Activated naive CD4-positive, alpha-beta T cell treated with anti-CD3 and anti-CD28 coated beads, Interleukin-2, amount 50 U/mL, for 24 hours (primary cell): ENCODE measurements around the gene EOGT.

ENCODE experiments used
- H3K27ac Mint-ChIP-seq: one replicate; pipeline ENCODE4 v1.8.0; 2021; ENCODE audit warnings: mild to moderate bottlenecking, mixed read lengths
- H3K27me3 Mint-ChIP-seq: one replicate; pipeline ENCODE4 v1.8.0; 2021; ENCODE audit warnings: mixed read lengths
- H3K36me3 Mint-ChIP-seq: one replicate; pipeline ENCODE4 v1.8.0; 2021; ENCODE audit warnings: mixed read lengths
- H3K4me1 Mint-ChIP-seq: one replicate; pipeline ENCODE4 v1.8.0; 2021; ENCODE audit warnings: mixed read lengths
- H3K4me3 Mint-ChIP-seq: one replicate; pipeline ENCODE4 v1.8.0; 2021; ENCODE audit warnings: mild to moderate bottlenecking, mixed read lengths
- H3K9me3 Mint-ChIP-seq: one replicate; pipeline ENCODE4 v1.8.0; 2021; ENCODE audit warnings: mixed read lengths

Gene EOGT

DNA sequence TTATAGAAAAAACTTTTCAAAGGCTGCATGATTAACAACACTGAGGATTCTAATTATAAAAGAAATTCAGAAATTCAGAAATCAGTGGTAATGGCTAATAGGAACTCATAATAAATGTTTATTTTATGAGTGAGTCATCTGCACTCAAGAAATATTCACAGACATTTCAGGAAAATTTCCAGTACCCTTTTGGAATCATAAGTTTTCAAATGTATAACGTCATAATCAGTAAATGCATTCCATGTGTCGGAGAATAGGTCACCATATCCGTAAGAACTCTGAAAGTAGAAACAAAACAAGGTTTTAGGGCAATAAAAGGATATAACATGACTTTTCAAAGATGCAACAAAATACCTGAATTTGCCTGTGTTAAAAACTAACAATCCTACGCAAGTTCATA is 24.7 kb downstream of the EOGT start:
- Mint-ChIP-seq H3K27ac (no peak overlapping the region), H3K4me1 (no peaks in the 10 kb centered on the region), H3K27me3 (no peaks in the 10 kb centered on the region), H3K36me3 (peaks cover 41% of the 10 kb centered on the region), H3K9me3 (no peaks in the 10 kb centered on the region), H3K4me3 (no peak overlapping the region)

DNA sequence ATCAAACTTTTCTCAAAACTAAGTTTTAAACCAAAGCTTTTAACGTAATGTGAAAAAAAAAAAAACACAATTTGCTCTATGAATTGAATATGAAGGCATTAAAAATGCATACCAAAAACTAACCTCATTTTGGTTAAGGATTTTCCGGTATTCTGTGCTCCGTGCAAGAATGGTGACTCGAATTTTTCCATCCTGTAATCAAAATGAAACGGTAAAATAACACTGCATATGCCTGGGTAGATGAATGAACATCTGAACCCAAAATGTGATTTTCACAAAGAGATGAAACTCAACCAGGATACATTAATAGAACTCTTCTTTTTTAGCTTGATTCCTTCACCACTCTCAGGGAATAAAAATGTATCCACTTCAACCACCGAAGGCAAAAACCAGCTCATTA is 26.2 kb downstream of the EOGT start:
- H3K9me3 Mint-ChIP-seq: no peaks in the 10 kb centered on the region
- H3K36me3 Mint-ChIP-seq: peaks cover 35% of the 10 kb centered on the region
- no peak overlapping the region for H3K4me3 Mint-ChIP-seq
- H3K27me3 Mint-ChIP-seq: no peaks in the 10 kb centered on the region
- H3K27ac Mint-ChIP-seq: no peak overlapping the region
- H3K4me1 Mint-ChIP-seq: no peaks in the 10 kb centered on the region

- H3K4me1 Mint-ChIP-seq: no peaks in the 10 kb centered on the region
- no peaks in the 10 kb centered on the region for H3K27me3 Mint-ChIP-seq
- peaks cover 31% of the 10 kb centered on the region for H3K36me3 Mint-ChIP-seq
- H3K4me3 Mint-ChIP-seq: no peak overlapping the region
- no peaks in the 10 kb centered on the region for H3K9me3 Mint-ChIP-seq
- H3K27ac Mint-ChIP-seq: no peak overlapping the region
Measured at GRCh38 chr3:68986496-68987208, 26.8 kb downstream of the EOGT start.

GRCh38 chr3:68985146-68985790 is 28.2 kb downstream of the EOGT start:
- Mint-ChIP-seq H3K27ac (no peak overlapping the region), H3K9me3 (no peaks in the 10 kb centered on the region), H3K27me3 (no peaks in the 10 kb centered on the region), H3K4me3 (no peak overlapping the region), H3K4me1 (no peaks in the 10 kb centered on the region), H3K36me3 (peaks cover 30% of the 10 kb centered on the region)

DNA sequence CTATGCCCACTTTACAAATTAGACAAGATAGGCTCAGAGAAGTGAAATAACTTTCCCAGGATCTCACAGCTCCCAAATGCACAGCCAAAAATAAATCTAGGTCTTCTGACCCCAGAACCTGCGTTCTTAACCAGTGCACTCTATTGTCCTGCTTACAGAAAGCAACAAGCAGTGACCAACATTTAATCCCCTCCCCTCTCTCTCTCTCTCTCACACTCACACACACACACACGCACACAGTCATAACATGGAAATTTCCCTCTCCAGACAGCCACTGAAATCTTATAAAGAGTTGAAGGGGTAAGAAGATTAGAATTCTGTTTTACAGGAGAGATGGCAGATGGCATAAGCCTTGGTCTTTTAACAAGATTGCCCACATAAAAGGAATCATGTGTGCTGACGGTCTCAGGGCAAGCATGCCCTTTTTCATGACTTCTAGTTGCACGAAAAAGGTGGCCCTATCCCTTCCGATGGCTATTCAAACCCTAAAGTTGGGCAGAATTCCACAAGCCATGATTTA is 29.4 kb downstream of the EOGT start:
- Mint-ChIP-seq H3K9me3 (no peaks in the 10 kb centered on the region), H3K27ac (no peak overlapping the region), H3K4me3 (no peak overlapping the region), H3K27me3 (no peaks in the 10 kb centered on the region), H3K36me3 (peaks cover 30% of the 10 kb centered on the region), H3K4me1 (no peaks in the 10 kb centered on the region)

DNA sequence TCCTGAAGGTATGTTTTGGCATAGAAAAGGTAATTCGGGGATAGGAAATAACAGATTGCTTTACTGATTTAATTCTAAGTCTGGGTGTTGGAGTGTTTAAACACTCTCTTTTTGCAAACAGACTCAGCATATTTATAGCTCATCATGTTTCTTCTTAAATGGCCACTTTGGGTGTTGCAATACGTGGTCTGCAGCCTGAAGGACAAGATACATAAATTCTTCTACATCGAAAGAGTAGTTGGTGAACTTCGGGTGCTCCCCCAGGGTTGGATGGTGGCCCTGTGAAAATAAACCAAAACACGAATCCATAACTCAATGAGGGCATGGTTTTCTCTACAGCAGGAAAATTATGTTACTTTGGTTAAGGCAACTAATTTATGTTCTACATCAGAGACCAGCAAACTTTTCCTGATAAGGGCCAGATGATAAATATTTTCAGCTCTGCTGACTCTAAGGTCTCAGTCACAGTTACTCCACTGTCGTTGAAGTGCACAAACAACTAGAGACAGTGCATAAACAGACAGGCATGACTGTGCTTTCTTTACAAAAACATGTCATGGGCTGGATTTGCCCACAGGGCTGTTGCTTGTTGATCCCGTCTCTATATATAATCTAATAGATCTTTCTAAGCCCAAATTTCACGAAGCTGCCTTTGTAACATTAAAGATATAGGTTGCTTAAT is 35.9 kb downstream of the EOGT start:
- H3K27ac Mint-ChIP-seq: no peak overlapping the region
- no peak overlapping the region for H3K4me3 Mint-ChIP-seq
- no peaks in the 10 kb centered on the region for H3K9me3 Mint-ChIP-seq

DNA sequence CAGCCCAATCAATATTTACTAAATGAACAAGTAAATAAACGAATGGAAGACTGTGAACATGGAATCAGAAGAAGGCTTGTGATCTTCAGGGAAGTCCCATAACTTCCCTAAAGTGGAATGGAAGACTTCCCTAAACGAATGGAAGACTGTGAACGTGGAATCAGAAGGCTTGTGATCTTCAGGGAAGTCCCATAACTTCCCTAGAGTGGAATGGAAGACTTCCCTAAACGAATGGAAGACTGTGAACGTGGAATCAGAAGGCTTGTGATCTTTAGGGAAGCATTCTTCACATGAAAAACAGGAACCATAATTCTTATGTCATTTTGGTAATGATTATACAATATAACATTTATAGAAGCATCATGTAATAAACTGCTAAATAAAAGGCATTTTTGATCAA is 38.8 kb downstream of the EOGT start:
- Mint-ChIP-seq H3K4me1 (no peaks in the 10 kb centered on the region), H3K4me3 (no peak overlapping the region), H3K27ac (no peak overlapping the region), H3K27me3 (peaks cover 3% of the 10 kb centered on the region), H3K36me3 (peaks cover 6% of the 10 kb centered on the region), H3K9me3 (no peaks in the 10 kb centered on the region)

More for the DNA sequence above, 35.9 kb downstream of the EOGT start:
- Mint-ChIP-seq H3K27me3 (no peaks in the 10 kb centered on the region), H3K36me3 (peaks cover 13% of the 10 kb centered on the region), H3K4me1 (no peaks in the 10 kb centered on the region)

DNA sequence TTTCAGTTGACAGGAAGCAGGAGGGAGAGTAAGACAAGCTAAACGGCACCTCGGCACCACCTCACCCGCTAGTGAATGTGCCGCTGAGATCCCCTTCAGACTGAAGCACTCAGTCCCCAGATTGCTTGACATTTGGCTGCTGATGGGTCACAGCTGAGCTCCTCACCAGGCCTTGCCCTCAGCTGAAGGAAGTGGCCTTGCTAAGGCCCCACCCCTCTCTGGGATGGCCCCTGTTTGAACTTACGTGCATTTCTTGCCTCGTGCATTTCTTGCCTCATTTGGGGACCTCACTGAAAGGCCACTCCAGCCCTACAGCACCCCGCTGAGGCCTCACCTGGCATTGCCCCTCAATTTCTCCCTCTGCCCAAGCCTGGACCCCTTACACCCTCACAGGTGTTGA is 39.8 kb downstream of the EOGT start:
- no peak overlapping the region for H3K27ac Mint-ChIP-seq
- no peaks in the 10 kb centered on the region for H3K9me3 Mint-ChIP-seq
- H3K27me3 Mint-ChIP-seq: peaks cover 3% of the 10 kb centered on the region
- no peaks in the 10 kb centered on the region for H3K4me1 Mint-ChIP-seq
- no peak overlapping the region for H3K4me3 Mint-ChIP-seq
- peaks cover 3% of the 10 kb centered on the region for H3K36me3 Mint-ChIP-seq

GRCh38 chr3:68972358-68972979 is 41.0 kb downstream of the EOGT start:
- no peak overlapping the region for H3K27ac Mint-ChIP-seq
- no peaks in the 10 kb centered on the region for H3K4me1 Mint-ChIP-seq
- H3K36me3 Mint-ChIP-seq: peaks cover under 1% of the 10 kb centered on the region
- no peak overlapping the region for H3K4me3 Mint-ChIP-seq
- no peaks in the 10 kb centered on the region for H3K9me3 Mint-ChIP-seq
- H3K27me3 Mint-ChIP-seq: peaks cover 3% of the 10 kb centered on the region

DNA sequence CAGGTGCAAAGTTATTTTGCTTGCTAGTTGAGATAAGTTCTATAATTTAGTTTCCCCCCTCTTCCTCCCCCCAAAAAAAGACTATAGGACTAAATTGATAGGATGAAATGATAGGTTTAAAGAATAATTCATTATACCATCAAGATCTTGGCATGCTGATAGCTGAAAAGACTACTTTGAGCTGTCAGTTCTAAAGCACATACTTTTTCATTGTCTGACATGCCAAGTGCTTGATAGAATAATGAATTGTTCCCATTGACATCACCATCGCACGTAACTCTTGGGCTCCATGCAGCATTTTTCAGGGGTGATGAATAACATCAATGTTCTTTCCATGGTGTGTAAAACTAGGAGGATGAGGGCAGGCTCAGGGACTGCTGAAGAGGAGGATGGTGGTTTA is 48.8 kb downstream of the EOGT start:
- Mint-ChIP-seq H3K27ac (no peak overlapping the region), H3K4me3 (no peak overlapping the region), H3K27me3 (peaks cover 6% of the 10 kb centered on the region)

DNA sequence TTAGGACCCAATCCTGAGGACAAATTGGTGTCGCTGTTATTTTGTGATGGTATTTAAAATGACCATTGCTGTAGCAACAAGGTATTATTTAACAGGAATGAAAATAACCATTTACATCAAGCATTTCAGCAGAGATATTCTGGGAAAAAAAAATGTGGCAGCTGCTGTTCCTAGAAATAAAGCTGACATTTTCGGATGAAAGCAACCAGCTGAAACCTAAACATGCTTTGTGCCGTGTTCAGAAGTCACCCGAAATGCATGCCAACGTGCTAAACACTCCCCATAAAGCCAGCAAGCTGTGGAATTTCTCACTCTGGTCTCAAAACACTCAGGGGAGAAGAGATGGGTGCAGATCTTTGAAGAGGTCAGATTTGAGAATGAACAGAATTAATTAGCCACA is 49.6 kb downstream of the EOGT start:
- H3K27ac Mint-ChIP-seq: no peak overlapping the region
- no peaks in the 10 kb centered on the region for H3K36me3 Mint-ChIP-seq
- H3K9me3 Mint-ChIP-seq: no peaks in the 10 kb centered on the region
- peaks cover 7% of the 10 kb centered on the region for H3K27me3 Mint-ChIP-seq
- H3K4me3 Mint-ChIP-seq: no peak overlapping the region
- H3K4me1 Mint-ChIP-seq: no peaks in the 10 kb centered on the region

More for the DNA sequence above, 48.8 kb downstream of the EOGT start:
- H3K4me1 Mint-ChIP-seq: no peaks in the 10 kb centered on the region
- H3K36me3 Mint-ChIP-seq: no peaks in the 10 kb centered on the region
- no peaks in the 10 kb centered on the region for H3K9me3 Mint-ChIP-seq

DNA sequence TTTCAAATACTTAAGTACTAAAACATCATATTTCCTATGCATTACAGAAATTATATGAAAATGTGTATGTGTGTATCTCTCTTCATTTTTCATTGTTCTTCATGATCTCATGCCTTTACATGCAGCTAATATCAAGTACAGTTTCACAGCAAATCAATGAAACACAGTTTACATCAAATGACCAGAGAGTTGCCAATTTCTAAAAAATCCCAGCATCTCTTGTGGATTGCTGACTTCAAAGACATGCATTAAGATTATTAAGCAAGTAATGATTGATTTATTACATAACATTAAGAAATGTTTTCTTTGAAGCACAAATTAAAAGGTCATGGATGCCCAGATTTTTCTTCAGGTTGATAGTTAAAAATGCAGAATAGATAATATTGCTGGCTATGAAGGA is 50.1 kb downstream of the EOGT start:
- H3K36me3 Mint-ChIP-seq: no peaks in the 10 kb centered on the region
- H3K27ac Mint-ChIP-seq: no peak overlapping the region

GRCh38 chr3:68958932-68959331 is 54.6 kb downstream of the EOGT start:
- no peaks in the 10 kb centered on the region for H3K36me3 Mint-ChIP-seq
- no peak overlapping the region for H3K27ac Mint-ChIP-seq
- no peak overlapping the region for H3K4me3 Mint-ChIP-seq
- H3K4me1 Mint-ChIP-seq: no peaks in the 10 kb centered on the region
- H3K27me3 Mint-ChIP-seq: peaks cover 14% of the 10 kb centered on the region
- H3K9me3 Mint-ChIP-seq: no peaks in the 10 kb centered on the region

More for the DNA sequence above, 50.1 kb downstream of the EOGT start:
- Mint-ChIP-seq H3K9me3 (no peaks in the 10 kb centered on the region), H3K27me3 (peaks cover 10% of the 10 kb centered on the region), H3K4me1 (no peaks in the 10 kb centered on the region), H3K4me3 (no peak overlapping the region)

- Mint-ChIP-seq H3K27ac (no peak overlapping the region), H3K27me3 (peaks cover 17% of the 10 kb centered on the region), H3K9me3 (no peaks in the 10 kb centered on the region), H3K36me3 (no peaks in the 10 kb centered on the region), H3K4me3 (no peak overlapping the region), H3K4me1 (no peaks in the 10 kb centered on the region)
Measured at GRCh38 chr3:68957895-68958294, 55.6 kb downstream of the EOGT start.

DNA sequence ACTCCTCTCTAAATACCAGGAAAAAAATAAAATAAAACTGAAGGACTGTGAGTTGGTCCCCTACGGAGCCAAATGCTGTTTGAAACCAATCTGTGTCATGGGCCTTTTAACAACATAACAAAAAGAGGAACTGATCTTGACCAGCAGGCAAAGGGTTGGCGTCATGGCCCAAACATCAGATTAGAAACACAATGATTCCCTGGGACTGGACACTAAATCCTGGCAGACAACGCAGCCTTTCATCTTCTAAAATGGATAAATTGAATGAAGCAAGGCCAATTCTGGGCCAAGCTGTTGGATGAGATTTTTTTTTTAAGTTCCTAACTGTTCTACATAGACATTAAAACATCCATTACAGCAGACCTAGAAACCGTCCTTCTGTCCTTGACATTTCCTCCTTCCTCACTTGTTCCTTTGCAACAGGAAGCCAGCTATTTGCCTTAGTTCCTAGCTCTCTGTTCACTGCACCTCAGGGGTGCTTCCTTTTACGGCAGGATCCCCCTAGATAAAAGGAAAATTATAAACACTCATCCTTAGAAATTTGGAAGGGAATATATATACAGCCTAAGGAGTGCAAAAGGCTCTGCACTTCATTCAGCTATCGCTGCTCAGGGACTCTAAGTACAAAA is 59.6 kb downstream of the EOGT start:
- Mint-ChIP-seq H3K4me1 (no peaks in the 10 kb centered on the region), H3K27ac (no peak overlapping the region), H3K27me3 (peaks cover 13% of the 10 kb centered on the region), H3K4me3 (no peak overlapping the region), H3K9me3 (no peaks in the 10 kb centered on the region), H3K36me3 (no peaks in the 10 kb centered on the region)
